T-cell (primary cell): ENCODE data around the gene AAK1. TPM values are rescaled to one million over a fixed set of nuclear protein-coding genes. Genes with fewer than 3 reads are reported as not detected.
"Not testable (repeated sequence)": the region's sequence is repeated elsewhere in the genome, so short reads cannot be mapped to it uniquely, and the experiment has no call there.

Source experiments
- ATAC-seq, 4 experiments: fragments of 200-7000 bp in 3 of 4; fragments of 150-1000 bp in 1 of 4; cut with Tn5 transposase; replicated peaks in 1 of 4; 1 replicate in 3 of 4; 2 replicates in 1 of 4; pipeline ENCODE4 v1.10.0; 2021; ENCODE audit warnings: moderate library complexity in 3 of 4, mild to moderate bottlenecking in 2 of 4, moderate number of reproducible peaks in 1 of 4
- CTCF ChIA-PET, 2 donors: fragments of 300-600 bp; sonication (Branson Sonifier 250); formaldehyde crosslinking; loops; one replicate each; lab custom pipeline; 2022; ENCODE audit warnings: antibody characterized with exemption in 2 of 2; lab: Charles Lee
- POLR2A ChIA-PET, 2 donors: fragments of 300-600 bp; sonication (Branson Sonifier 250); formaldehyde crosslinking; loops; one replicate each; lab custom pipeline; 2022; ENCODE audit warnings: antibody characterized with exemption in 2 of 2; lab: Charles Lee
- DNase-seq, 35 experiments: peaks; one replicate each; pipeline versions ENCODE4 v3.0.0 to v3.0.0-alpha.2; 2013 to 2023
- H3K27ac ChIP-seq: one replicate; pipeline ENCODE4 v1.5.1; 2013; ENCODE audit warnings: low read length
- H3K27me3 ChIP-seq, 2 experiments: replicated peaks in 1 of 2; 1 replicate in 1 of 2; 2 replicates in 1 of 2; pipeline versions ENCODE4 v1.6.1 to v1.7.0; 2013; ENCODE audit warnings: low read length in 1 of 2, mixed read lengths in 1 of 2; ENCODE audit not compliant: control insufficient read depth in 2 of 2, insufficient read depth in 2 of 2; ENCODE audit errors: extremely low read depth in 1 of 2
- H3K36me3 ChIP-seq, 2 donors: 1 replicate in 1 of 2; 2 replicates in 1 of 2; pipeline versions ENCODE4 v1.6.1 to v1.7.0; 2013; ENCODE audit warnings: low read length in 1 of 2; ENCODE audit not compliant: control insufficient read depth in 2 of 2, insufficient read depth in 1 of 2; ENCODE audit errors: extremely low read depth in 1 of 2
- H3K4me1 ChIP-seq, 2 experiments: 1 replicate in 1 of 2; 2 replicates in 1 of 2; pipeline versions ENCODE4 v1.6.1 to v1.7.0; 2013; ENCODE audit warnings: low read length in 2 of 2, mixed read lengths in 1 of 2; ENCODE audit not compliant: insufficient read depth in 2 of 2, control insufficient read depth in 1 of 2; ENCODE audit errors: extremely low read depth in 1 of 2
- H3K4me3 ChIP-seq, 2 donors: 1 replicate in 1 of 2; 2 replicates in 1 of 2; pipeline versions ENCODE4 v1.5.1 to v1.7.0; 2013; ENCODE audit warnings: mild to moderate bottlenecking in 2 of 2, low read length in 1 of 2, moderate library complexity in 1 of 2; ENCODE audit not compliant: control insufficient read depth in 1 of 2; ENCODE audit errors: extremely low read depth in 1 of 2
- H3K9me3 ChIP-seq: 2 replicates; pipeline ENCODE4 v1.7.0; 2013
- H3K27ac Mint-ChIP-seq, 2 donors: one replicate each; pipeline ENCODE4 v1.8.0; 2020 to 2021; ENCODE audit warnings: mild to moderate bottlenecking in 2 of 2, mixed read lengths in 2 of 2
- H3K27me3 Mint-ChIP-seq, 2 donors: one replicate each; pipeline ENCODE4 v1.8.0; 2021 to 2022; ENCODE audit warnings: mixed read lengths in 2 of 2
- H3K36me3 Mint-ChIP-seq: one replicate; pipeline ENCODE4 v1.8.0; 2021; ENCODE audit warnings: mixed read lengths
- H3K4me1 Mint-ChIP-seq, 3 donors: one replicate each; pipeline ENCODE4 v1.8.0; 2020 to 2022; ENCODE audit warnings: mixed read lengths in 3 of 3, mild to moderate bottlenecking in 1 of 3
- H3K4me3 Mint-ChIP-seq, 3 donors: one replicate each; pipeline ENCODE4 v1.8.0; 2020 to 2022; ENCODE audit warnings: mild to moderate bottlenecking in 3 of 3, mixed read lengths in 3 of 3, moderate library complexity in 3 of 3
- H3K9me3 Mint-ChIP-seq, 3 donors: one replicate each; pipeline ENCODE4 v1.8.0; 2020 to 2022; ENCODE audit warnings: mixed read lengths in 3 of 3
- WGBS: methylation state at CpG from one replicate; pipeline ENCODE4 v1.1.5; 2013; ENCODE audit warnings: missing lambda C conversion rate; ENCODE audit not compliant: insufficient coverage; 5-methylcytosine and 5-hydroxymethylcytosine counted together
- total RNA-seq, 35 experiments: library from RNA in 6 of 35; stranded (reverse) in 6 of 35; fragments of 120-200 nt in 1 of 35; gene quantifications; one replicate each; pipeline versions ENCODE4 v1.2.1 to v1.2.4 and lab custom pipeline; 2013 to 2026

The AAK1 gene
- total RNA-seq, 5 donors from 2014 or later (not counting 1 experiment from before 2014, with no cell fraction given) = 170 to 283 (median 177) TPM

- ATAC-seq, H3K36me3 Mint-ChIP-seq, H3K9me3 Mint-ChIP-seq, H3K36me3 ChIP-seq, DNase-seq, H3K4me3 ChIP-seq, H3K9me3 ChIP-seq, H3K27me3 ChIP-seq, H3K27me3 Mint-ChIP-seq: not testable (repeated sequence)
- 92% methylated on average over 3 of the region's 5 CpGs for WGBS
- ChIA-PET CTCF (interaction anchor here (0.6 to 1.4 kb wide), 3 partner anchors 25 to 67 kb away, joined by 3 to 5 read pairs (median 4); no protein-coding TSS in a partner anchor), POLR2A (interaction anchor here in 1 of 2 donors (1.0 kb wide), 1 partner anchor 60 kb away, joined by 4 read pairs; no protein-coding TSS in a partner anchor)
- Mint-ChIP-seq H3K4me3 (peak overlapping the region in 2 of 3 donors; percentile 25 to 96), H3K4me1 (peaks cover 60 to 64% (median 61%) of the 10 kb centered on the region in 3 donors), H3K27ac (peak overlapping the region; percentile 93 to 97)
- Histone ChIP-seq H3K27ac (peak overlapping the region; percentile 83), H3K4me1 (peaks cover 53 to 68% of the 10 kb centered on the region in 2 experiments)
These were observed 3.7 kb upstream of the AAK1 start for GRCh38 chr2:69647196-69647595.

- peaks cover 0 to 3% (median 0%) of the 10 kb centered on the region in 3 donors for H3K9me3 Mint-ChIP-seq
- Histone ChIP-seq H3K27ac (peak overlapping the region; percentile 83), H3K4me1 (peaks cover 49 to 63% of the 10 kb centered on the region in 2 experiments), H3K9me3 (no peaks in the 10 kb centered on the region), H3K36me3 (no peaks in the 10 kb centered on the region), H3K4me3 (no peak overlapping the region), H3K27me3 (no peaks in the 10 kb centered on the region)
- H3K27ac Mint-ChIP-seq = peak overlapping the region; percentile 93 to 97
- ChIA-PET CTCF (interaction anchor here (0.6 to 1.4 kb wide), 5 partner anchors 19 to 72 kb away, joined by 3 to 5 read pairs (median 3); no protein-coding TSS in a partner anchor), POLR2A (interaction anchor here in 1 of 2 donors (1.0 kb wide), 1 partner anchor 59 kb away, joined by 4 read pairs; no protein-coding TSS in a partner anchor)
- no peaks in the 10 kb centered on the region for H3K27me3 Mint-ChIP-seq
- peaks cover 56 to 60% (median 59%) of the 10 kb centered on the region in 3 donors for H3K4me1 Mint-ChIP-seq
- WGBS = no CpG with 5 or more reads among the region's 1 CpG
- DNase-seq (no peak), ATAC-seq (no peak)
- peak overlapping the region; percentile 25 to 96 (median 96) for H3K4me3 Mint-ChIP-seq
- peaks cover 2% of the 10 kb centered on the region for H3K36me3 Mint-ChIP-seq
These were observed 3.2 kb upstream of the AAK1 start for GRCh38 chr2:69646714-69647113.

DNA sequence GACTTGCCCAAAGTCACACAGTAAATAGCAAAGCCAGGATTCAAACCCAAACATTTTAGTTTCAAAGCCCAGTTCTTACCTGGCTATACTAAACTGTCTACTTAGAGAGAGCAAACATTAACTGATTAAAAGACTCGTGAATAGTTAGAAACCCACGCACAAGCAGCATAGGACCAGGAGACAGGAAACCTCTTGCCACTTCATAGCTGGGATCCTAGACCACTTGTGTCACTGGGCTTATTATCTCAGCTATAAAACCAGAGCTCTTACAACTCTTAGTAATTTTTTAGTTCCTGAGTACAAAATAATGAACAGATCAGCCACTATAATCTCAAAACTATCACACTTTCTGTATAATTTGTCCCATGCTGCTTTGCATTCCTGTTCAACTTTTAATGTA lies 2.4 kb upstream of the AAK1 start:
- Mint-ChIP-seq H3K27ac (peak overlapping the region; percentile 93 to 97), H3K4me3 (peak overlapping the region; percentile 91 to 96 (median 96)), H3K36me3 (peaks cover 3% of the 10 kb centered on the region), H3K27me3 (no peaks in the 10 kb centered on the region), H3K4me1 (peaks cover 52 to 60% (median 60%) of the 10 kb centered on the region in 3 donors), H3K9me3 (peaks cover 0 to 3% (median 0%) of the 10 kb centered on the region in 3 donors)
- Histone ChIP-seq H3K27me3 (no peaks in the 10 kb centered on the region), H3K36me3 (no peaks in the 10 kb centered on the region), H3K27ac (peak overlapping the region; percentile 83), H3K4me3 (peak overlapping the region; percentile 40 to 77), H3K9me3 (no peaks in the 10 kb centered on the region), H3K4me1 (peaks cover 47 to 61% of the 10 kb centered on the region in 2 experiments)
- DNase-seq (peak in 13 of 35 experiments; percentile 20 to 66 (median 35)), ATAC-seq (peak in 1 of 4 experiments; percentile 16)
- POLR2A ChIA-PET = interaction anchor here (0.6 to 1.7 kb wide), 9 partner anchors 25 to 462 kb away, joined by 3 to 20 read pairs (median 4); no protein-coding TSS in a partner anchor
- CTCF ChIA-PET = interaction anchor here (0.6 to 3.2 kb wide), 11 partner anchors 14 to 80 kb away, joined by 3 to 19 read pairs (median 4); no protein-coding TSS in a partner anchor
- WGBS = 0% methylated on average over 1 of the region's 2 CpGs

- Mint-ChIP-seq H3K9me3 (peaks cover 0 to 3% (median 0%) of the 10 kb centered on the region in 3 donors), H3K4me1 (peaks cover 52 to 60% (median 60%) of the 10 kb centered on the region in 3 donors), H3K27ac (peak overlapping the region; percentile 93 to 97), H3K4me3 (peak overlapping the region; percentile 91 to 96 (median 96)), H3K27me3 (no peaks in the 10 kb centered on the region), H3K36me3 (peaks cover 11% of the 10 kb centered on the region)
- H3K27ac ChIP-seq = peak overlapping the region; percentile 83
- H3K36me3 ChIP-seq = peaks cover 0 to 3% of the 10 kb centered on the region in 2 donors
- H3K27me3 ChIP-seq = no peaks in the 10 kb centered on the region
- ChIA-PET CTCF (interaction anchor here (0.5 to 3.2 kb wide), 13 partner anchors 13 to 223 kb away, joined by 3 to 19 read pairs (median 4); no protein-coding TSS in a partner anchor), POLR2A (interaction anchor here (0.6 to 1.7 kb wide), 10 partner anchors 16 to 80 kb away, joined by 3 to 7 read pairs (median 4); no protein-coding TSS in a partner anchor)
- DNase-seq (peak in 33 of 35 experiments; percentile 8 to 80 (median 43)), ATAC-seq (peak; percentile 38 to 59 (median 50))
- H3K4me1 ChIP-seq = peaks cover 46 to 57% of the 10 kb centered on the region in 2 experiments
- 0% methylated on average over 1 of the region's 7 CpGs for WGBS
- H3K4me3 ChIP-seq = peak overlapping the region; percentile 77 to 98
- H3K9me3 ChIP-seq = no peaks in the 10 kb centered on the region
These were observed 1.5 kb upstream of the AAK1 start for GRCh38 chr2:69645031-69645431.

- Histone ChIP-seq H3K36me3 (peaks cover 0 to 6% of the 10 kb centered on the region in 2 donors), H3K9me3 (no peaks in the 10 kb centered on the region), H3K4me3 (peak overlapping the region; percentile 77 to 98), H3K27me3 (no peaks in the 10 kb centered on the region), H3K4me1 (peaks cover 48 to 57% of the 10 kb centered on the region in 2 experiments), H3K27ac (peak overlapping the region; percentile 83)
- WGBS = 0% methylated on average over 10 of the region's 15 CpGs
- H3K27me3 Mint-ChIP-seq = no peaks in the 10 kb centered on the region
- H3K27ac Mint-ChIP-seq = peak overlapping the region; percentile 93 to 97
- CTCF ChIA-PET = interaction anchor here (0.5 to 3.2 kb wide), 14 partner anchors 11 to 208 kb away, joined by 3 to 19 read pairs (median 4); partner anchors contain the start of gene NFU1 (in 1 of the 2)
- ATAC-seq = peak; percentile 1 to 29 (median 4)
- peaks cover 0 to 3% (median 0%) of the 10 kb centered on the region in 3 donors for H3K9me3 Mint-ChIP-seq
- peaks cover 14% of the 10 kb centered on the region for H3K36me3 Mint-ChIP-seq
- H3K4me3 Mint-ChIP-seq = peak overlapping the region; percentile 91 to 96 (median 96)
- DNase-seq = peak in 1 of 35 experiments; percentile 83
- POLR2A ChIA-PET = interaction anchor here (0.5 to 1.7 kb wide), 7 partner anchors 16 to 576 kb away, joined by 3 to 7 read pairs (median 4); no protein-coding TSS in a partner anchor
- peaks cover 55 to 63% (median 63%) of the 10 kb centered on the region in 3 donors for H3K4me1 Mint-ChIP-seq
These were observed 1.0 kb upstream of the AAK1 start for GRCh38 chr2:69644506-69644979.
